ENCODE measurements around the gene RETREG1.

DNA sequence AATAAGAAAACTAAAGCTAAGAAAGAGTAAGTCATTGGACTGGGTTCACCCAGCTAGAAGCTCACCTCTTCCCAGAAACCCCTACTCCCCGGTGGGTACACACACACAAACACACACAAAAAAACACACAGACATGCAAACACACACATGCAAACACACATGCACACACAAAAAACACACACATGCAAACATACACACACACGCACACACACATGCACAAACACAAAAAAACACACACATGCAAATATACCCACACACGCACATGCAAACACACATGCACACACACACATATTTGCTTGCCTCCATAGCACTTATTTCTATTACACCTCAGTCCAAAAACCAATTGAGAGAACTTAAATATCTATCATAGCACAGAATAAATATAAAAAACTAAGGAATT, 26.1 kb downstream of the RETREG1 start:
- TF ChIP-seq, protein P1, sequence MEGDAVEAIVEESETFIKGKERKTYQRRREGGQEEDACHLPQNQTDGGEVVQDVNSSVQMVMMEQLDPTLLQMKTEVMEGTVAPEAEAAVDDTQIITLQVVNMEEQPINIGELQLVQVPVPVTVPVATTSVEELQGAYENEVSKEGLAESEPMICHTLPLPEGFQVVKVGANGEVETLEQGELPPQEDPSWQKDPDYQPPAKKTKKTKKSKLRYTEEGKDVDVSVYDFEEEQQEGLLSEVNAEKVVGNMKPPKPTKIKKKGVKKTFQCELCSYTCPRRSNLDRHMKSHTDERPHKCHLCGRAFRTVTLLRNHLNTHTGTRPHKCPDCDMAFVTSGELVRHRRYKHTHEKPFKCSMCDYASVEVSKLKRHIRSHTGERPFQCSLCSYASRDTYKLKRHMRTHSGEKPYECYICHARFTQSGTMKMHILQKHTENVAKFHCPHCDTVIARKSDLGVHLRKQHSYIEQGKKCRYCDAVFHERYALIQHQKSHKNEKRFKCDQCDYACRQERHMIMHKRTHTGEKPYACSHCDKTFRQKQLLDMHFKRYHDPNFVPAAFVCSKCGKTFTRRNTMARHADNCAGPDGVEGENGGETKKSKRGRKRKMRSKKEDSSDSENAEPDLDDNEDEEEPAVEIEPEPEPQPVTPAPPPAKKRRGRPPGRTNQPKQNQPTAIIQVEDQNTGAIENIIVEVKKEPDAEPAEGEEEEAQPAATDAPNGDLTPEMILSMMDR (IDR thresholded peaks at IDR 0.05; ENCODE audit: poor library complexity) = no peak
- TF ChIP-seq EZH2 (IDR thresholded peaks at IDR 0.05; ENCODE audit: borderline replicate concordance) = no peak
- no peak for TF ChIP-seq EZH2phosphoT487 (IDR thresholded peaks at IDR 0.05; ENCODE audit: low read depth, severe bottlenecking, unreplicated experiment)
